Right lung (tissue), 5 donors: ENCODE measurements around the gene EPHX1. TPM values are rescaled to one million over a fixed set of nuclear protein-coding genes. Genes with fewer than 3 reads are reported as not detected.
"Not testable (repeated sequence)": the region's sequence is repeated elsewhere in the genome, so short reads cannot be mapped to it uniquely, and the experiment has no call there.

Experiments
- DNase-seq, 2 donors: peaks; one replicate each; pipeline ENCODE4 v3.0.0-alpha.2; 2013
- polyA plus RNA-seq, 5 donors: library from polyadenylated mRNA; unstranded; fragments of 120-200 nt; gene quantifications; one replicate each; pipeline versions ENCODE4 v1.2.1 to v1.2.3, GENCODE V29; 2013; ENCODE audit warnings: inconsistent platforms in 1 of 5, low replicate concordance in 1 of 5; ENCODE audit not compliant: insufficient read length in 5 of 5, insufficient read depth in 1 of 5

EPHX1 gene
- polyA plus RNA-seq, 5 donors: 78.9 to 139 (median 115) TPM

DNA sequence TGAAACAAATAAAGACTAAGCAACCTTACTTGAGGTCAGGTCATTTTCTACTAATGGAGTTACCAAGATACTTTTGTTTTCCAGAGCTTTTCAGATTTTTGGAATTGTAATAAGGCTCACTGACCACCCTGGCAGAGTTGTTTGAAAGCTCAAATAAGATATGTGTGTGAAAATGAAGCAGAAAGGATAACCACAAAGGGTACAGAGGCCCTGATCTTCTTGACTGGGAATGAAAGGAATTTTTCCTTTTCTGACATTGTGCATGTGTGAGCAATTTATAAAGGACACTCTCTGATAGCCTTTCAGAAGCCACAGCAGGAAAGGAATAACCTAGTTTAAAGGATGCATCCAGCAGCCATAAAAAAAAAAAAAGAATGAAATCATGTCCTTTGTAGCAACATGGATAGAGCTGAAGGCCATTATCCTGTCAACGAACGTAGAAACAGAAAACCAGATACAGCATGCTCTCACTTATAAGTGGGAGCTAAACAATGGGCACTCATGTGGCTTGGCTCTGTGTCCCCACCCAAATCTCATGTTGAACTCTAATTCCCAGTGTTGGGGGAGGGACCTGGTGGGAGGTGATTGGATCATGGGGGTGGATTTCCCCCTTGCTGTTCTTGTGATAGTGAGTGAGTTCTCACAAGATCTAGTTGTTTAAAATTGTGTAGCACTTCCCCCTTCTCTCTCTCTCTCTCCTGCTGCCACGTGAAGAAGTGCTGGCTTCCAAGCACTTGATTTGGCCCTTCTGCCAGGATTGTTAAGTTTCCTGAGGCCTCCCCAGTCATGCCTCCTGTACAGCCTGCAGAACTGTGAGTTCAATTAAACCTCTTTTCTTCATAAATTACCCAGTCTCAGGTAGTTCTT lies 35.4 kb upstream of the EPHX1 start:
- no peak for DNase-seq

DNA sequence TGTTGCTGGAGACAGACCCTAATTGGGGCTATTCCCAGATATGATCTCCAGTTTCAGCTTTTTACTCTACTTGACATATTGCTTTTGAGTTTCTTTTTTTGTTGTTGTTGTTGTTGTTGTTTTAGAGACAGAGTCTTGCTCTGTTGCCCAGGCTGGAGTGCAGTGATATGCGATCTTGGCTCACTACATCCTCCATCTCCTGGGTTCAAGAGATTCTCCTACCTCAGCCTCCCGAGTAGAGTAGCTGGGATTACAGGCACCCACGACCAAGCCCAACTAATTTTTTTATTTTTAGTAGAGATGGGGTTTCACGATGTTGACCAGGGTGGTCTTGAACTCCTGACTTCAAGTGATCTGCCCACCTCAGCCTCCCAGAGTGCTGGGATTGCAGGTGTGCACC lies 33.6 kb upstream of the EPHX1 start:
- DNase-seq: no peak

DNA sequence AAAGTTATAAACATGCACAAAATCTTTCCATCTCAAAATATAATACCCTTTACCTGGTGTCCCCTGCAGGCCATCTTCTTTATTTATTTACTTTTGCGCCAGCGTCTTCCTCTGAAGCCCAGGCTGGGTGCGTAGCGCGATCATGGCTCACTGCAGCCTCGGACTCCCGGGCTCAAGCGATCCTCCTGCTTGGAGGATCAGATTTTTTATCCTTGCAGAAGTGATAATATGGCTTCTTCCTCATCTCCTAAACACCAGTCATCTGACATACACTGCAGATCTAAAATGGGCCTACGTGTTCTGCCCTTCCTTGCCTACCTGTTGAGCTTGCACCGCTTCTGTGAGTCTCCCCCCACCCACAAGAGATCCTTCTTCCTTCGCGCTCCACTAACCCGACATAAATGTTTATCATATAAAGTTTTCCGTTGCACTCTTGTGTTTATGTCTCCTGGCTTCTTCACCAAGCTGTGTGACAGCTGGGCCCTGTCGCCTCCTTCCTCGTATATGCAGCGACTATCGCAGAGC lies 32.8 kb upstream of the EPHX1 start:
- no peak for DNase-seq

DNA sequence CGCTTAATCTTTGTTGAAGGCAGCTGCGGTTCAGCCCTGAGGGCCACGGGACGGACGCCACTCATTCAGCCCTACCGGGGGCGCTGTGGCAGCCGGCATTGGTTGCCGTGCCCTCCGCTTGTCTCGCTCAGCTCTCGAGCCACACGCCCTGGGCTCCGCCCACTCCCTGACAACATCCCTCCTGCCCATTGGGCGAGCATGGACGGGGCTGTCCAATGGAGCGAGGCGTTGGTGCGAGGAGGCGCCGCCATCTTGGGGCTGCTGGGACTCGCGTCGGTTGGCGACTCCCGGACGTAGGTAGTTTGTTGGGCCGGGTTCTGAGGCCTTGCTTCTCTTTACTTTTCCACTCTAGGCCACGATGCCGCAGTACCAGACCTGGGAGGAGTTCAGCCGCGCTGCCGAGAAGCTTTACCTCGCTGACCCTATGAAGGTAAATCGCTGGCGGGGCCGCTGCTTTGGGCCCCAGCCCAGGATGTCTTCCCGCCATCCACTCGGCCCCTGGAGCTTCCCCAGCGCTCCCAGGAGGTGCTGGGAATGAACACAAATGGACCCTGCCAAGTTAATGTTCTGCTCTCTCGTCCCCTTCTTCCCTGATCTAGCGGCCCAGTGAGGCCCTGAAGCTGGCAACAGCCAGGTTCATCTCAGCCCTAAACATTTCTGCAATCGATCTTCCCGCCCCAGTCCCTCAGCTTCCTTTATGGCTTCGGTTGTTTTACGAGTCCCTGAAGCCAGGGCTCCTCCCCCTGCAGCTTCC lies 32.2 kb upstream of the EPHX1 start, which contains the start of gene SRP9:
Gene SRP9, plus strand, starts transcription at position 244 of the 754 bp plus-strand sequence. Its CDS starts 115 bp downstream, at position 359.
- DNase-seq: peak; percentile 99

DNA sequence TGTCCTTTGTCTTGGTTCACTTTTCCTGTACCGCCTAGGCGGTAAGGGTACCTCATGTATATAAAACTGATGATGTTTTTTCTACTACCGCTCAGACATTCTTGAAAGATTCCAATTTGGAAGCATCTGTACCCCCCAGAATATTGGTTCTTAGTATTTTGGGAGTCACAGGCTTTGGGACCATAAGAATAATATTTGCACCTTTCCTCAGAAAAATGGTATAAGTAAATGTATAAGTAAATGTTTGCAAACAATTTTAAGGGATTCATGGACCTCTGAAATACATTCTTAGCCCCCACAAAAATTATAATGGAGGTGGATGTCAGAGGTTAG lies 31.6 kb upstream of the EPHX1 start:
- DNase-seq: no peak

DNA sequence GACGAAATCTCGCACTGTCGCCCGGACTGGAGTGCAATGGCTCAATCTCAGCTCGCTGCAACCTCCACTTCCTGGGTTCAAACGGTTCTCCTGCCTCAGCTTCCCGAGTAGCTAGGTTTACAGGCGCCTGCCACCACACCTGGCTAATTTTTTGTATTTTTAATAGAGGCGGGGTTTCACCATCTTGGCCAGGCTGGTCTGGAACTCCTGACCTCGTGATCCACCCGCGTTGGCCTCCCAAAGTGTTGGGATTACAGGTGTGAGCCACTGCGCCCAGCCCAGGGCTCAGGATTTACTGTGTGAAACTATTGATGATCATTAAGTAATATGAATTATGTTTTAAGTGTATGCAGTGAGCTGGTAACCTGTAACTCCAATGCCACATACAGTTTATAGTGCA lies 30.8 kb upstream of the EPHX1 start:
- not testable (repeated sequence) for DNase-seq

DNA sequence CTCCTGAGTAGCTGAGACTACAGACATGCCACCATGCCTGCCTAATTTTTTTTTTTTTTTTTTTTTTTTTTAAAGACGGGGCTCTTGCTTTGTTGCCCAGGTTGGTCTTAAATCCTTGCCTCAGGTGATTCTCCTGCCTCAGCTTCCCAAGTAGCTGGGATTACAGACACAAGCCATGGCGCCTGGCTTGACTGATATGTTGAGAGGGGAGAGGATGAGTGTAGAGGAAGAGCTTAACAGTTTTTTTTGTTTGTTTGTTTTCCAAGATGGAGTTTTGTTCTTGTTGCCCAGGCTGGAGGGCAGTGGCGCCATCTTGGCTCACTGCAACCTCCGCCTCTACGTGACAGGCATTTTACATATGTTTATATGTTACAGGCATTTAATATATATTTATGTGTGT lies 29.8 kb upstream of the EPHX1 start:
- DNase-seq: no peak

DNA sequence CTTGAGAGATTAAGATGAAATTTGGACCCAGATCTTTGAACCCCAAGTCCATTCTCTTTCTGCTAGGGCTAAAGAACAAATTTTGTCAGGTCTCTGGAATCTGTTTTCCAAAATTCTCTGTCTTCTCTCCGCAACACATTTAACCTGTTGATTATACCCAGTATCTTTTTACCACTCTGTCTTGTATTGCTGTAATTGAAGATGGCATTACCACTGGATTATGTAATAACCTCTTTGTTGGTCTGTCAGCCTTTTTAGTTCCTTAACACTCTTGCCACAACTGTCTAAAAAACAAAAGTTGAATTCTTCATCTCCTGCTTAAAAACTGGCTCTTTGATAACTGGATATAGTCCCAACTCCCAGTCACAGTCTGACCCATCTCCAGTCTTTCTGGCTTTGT lies 29.3 kb upstream of the EPHX1 start:
- DNase-seq: no peak

DNA sequence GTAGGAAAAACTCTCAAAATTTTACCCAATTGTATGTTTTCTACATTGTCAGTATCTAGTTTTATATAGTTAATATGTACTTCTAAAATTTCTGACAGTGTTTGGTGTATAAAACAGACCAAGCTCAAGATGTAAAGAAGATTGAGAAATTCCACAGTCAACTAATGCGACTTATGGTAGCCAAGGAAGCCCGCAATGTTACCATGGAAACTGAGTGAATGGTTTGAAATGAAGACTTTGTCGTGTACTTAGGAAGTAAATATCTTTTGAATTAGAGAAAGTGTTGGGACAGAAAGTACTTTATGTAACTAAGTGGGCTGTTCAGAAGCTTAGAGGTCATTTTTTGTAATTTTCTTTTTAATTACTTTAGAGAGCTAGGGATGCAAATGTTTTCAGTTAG lies 20.8 kb upstream of the EPHX1 start:
- not testable (repeated sequence) for DNase-seq

DNA sequence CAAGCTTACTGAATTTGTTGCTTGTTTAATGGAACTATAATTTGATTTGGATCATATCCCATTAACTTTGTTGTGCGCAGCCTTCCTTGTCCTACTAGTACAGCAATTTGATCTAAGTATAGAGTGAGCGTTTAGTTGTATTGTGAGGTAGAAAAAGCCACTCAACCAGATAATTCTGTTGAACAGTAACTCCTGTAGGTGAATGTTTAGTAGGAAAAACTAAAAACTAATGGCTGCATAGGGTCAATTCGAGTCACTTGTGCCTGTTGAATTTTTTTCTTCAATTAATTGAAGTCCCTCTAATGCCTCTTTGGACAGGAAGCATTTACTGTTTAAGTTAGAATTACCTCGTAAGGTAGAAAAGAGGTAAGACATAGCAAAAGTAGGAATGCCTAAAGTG lies 15.0 kb upstream of the EPHX1 start:
- DNase-seq: no peak

DNA sequence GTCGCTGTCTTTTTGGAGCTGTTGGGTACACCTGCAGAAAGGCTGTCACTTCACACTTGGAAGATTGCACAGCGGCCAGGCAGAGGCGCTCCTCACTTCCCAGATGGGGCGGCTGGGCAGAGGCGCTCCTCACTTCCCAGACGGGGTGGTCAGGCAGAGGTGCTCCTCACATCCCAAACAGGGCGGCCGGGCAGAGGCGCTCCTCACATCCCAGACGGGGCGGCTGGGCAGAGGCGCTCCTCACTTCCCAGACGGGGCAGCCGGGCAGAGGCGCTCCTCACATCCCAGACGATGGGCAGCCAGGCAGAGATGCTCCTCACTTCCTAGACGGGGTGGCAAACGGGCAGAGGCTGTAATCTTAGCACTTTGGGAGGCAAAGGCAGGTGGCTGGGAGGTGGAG lies 13.8 kb upstream of the EPHX1 start:
- not testable (repeated sequence) for DNase-seq

DNA sequence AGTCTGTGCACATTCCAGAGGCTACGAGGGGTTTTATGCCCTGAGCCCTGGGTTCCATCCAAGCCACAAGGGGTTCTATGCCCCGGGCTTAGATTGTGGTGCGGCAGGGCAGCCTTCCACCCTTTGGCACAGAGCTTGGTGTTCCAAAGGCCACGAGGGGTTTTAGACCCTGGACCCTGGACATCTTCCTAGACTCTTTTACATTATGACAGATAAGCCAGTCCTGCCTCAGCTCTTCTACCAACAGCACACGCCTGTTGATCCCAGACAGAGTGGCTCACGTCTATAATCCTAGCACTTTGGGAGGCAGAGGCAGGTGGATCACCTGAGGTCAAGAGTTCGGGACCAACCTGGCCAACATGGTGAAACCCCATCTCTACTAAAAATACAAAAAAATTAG lies 8.8 kb upstream of the EPHX1 start:
- not testable (repeated sequence) for DNase-seq

DNA sequence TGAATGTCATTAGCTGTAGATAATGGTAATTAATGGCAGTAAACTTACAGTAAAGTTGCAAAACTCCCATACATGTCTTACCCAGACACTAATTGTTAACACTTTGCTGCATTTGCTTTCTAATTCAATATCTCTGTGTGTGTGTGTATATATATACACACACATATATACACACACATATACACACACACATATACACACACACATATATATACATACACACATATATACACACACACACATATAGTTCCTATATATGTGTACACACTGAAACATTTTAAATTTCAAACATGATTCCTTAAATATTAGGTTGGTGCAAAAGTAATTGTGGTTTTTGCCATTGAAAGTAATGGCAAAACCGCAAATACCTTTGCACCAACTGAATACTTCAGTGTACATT lies 3.7 kb upstream of the EPHX1 start:
- no peak for DNase-seq

DNA sequence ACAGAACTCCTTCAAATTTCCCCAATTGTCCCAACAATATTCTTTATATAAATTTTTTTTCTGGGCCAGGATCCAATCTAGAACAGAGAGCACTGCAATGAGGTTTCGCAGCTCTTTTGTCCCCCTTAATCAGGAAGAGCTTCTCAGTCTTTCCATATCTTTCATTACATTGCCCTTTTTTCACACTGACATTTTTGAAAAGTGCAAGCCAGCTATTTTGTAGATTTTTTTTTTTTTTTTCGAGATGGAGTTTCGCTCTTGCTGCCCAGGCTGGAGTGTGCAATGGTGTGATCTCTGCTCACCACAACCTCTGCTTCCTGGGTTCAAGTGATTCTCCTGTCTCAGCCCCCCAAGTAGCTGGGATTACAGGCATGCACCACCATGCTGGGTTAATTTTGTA lies 3.2 kb upstream of the EPHX1 start:
- not testable (repeated sequence) for DNase-seq

DNA sequence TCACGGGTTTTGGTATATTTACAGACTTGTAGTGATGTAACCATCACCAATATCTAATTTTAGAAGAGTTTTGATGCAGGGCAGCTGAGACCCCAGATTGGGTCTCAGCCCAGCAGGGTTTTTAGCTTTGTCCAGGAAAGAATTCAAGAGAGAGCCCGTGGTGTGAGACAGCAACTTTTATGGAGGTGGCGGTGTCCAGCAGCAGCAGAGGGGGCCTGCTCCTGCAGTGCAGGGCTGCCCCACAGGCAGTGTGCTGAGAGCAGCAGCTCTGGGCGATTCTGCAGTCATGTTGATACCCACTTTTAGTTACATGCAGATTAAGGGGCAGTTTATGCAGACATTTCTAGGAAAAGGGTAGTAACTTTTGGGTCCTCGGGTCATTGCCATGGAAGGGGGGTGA lies 1.8 kb upstream of the EPHX1 start:
- DNase-seq: no peak

DNA sequence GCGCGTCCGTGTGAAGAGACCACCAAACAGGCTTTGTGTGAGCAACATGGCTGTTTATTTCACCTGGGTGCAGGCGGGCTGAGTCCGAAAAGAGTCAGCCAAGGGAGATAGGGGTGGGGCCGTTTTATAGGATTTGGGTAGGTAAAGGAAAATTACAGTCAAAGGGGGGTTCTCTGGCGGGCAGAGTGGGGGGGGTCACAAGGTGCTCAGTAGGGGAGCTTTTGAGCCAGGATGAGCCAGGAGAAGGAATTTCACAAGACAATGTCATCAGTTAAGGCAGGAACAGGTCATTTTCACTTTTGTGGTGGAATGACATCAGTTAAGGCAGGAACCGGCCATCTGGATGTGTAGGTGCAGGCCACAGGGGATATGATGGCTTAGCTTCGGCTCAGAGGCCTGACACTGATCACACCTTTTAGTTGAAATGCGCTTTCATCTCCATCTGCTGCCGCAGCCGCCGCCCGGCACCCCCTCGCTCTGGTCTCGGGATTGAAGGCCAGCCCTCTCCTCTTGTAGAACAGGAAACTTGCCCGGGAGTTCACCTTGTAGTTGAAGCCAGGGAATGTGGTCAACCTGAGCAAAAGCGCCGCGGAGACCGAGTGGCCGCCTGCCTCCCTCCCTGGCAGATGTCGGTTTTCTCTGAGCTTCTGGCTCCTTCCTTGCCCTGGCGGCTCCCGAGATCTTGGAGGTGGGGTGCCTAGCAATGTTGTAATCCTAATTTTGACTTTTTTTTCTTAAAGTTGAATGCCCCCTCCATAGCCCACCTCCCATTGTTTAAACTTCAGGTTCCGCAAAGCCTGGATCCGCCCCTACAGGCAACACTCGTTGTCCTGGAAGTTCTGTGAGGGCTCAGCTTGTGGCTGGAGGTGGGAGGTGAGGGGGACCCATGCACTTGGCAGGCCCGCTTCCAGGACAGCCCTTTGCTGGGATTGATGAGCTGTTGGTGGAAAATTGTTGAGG lies 935 bp downstream of the EPHX1 start:
- peak in 1 of 2 donors; percentile 33 for DNase-seq

DNA sequence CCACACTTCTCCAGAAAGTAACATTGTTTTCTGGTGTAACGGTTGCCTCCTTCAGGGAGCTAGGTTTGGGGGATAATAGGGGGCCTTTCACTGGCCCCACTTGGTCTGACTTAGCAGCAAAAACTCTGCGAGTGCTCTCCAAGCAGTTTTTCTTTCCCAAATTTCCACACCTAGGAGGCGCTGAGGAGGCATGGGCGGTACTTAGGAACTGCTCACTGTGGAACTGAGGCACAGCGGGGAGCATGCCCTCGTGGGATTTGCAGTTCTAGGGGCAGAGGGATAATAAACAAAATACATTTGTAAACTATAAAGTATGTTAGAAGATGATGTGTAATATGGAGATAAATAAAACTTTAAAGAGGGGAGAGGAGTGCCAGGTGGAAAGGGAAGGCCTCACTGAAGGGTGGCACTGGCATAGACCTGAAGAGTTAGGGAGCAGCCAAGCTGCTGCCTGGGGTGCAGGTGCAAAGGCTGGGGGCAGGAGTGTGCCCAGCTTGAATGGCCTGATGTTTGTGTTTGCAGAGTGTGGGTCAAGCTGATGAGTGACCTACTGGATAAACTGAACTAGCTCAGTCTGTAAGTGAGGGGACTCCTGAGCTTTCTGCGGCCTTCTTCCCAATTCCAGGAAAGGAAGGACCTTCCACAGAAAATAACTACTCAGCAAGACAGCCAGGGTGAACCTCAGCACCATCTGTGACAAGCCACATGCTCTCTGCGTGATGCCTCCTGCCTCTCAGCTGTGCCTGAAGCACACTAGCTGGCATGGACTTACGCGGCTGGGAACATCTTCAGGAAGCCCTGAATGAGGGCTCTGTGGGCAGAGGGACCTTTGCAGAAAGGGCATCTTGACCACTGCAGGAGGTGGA lies 1.9 kb downstream of the EPHX1 start:
- DNase-seq: no peak

DNA sequence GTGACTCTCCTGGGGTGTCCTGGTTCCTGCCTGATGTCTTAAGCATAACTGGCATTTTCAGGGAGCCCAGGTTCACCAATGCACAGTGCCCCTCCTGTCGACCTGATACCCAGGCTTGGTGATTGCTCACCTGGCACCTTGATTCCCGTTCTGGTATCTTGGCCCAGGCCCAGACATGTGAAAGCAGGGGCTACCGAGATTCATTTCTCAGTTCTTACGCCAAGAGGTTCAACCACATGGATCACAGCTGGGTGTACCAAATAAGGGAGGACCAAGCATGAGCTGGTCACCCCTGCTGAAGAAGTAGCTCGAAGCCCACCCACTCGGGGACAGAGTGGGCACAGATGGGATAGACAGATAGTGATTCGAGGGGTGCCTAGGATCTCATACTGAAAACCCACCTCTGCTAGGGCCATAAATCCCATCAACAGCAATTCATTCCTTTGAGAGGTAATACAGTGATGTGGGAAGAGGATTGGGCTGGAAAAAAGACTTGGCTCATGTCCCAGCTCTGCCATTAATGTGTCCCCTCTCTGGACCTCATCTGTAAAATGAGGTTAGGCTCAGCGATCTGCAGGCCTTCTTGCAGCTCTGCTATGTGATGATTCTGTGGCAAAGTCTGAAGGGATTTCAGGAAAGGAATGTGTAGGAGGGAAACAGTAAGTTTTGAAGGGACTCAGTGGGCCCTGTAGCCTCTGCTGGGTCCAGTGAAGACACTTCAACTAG lies 2.7 kb downstream of the EPHX1 start:
- no peak for DNase-seq

DNA sequence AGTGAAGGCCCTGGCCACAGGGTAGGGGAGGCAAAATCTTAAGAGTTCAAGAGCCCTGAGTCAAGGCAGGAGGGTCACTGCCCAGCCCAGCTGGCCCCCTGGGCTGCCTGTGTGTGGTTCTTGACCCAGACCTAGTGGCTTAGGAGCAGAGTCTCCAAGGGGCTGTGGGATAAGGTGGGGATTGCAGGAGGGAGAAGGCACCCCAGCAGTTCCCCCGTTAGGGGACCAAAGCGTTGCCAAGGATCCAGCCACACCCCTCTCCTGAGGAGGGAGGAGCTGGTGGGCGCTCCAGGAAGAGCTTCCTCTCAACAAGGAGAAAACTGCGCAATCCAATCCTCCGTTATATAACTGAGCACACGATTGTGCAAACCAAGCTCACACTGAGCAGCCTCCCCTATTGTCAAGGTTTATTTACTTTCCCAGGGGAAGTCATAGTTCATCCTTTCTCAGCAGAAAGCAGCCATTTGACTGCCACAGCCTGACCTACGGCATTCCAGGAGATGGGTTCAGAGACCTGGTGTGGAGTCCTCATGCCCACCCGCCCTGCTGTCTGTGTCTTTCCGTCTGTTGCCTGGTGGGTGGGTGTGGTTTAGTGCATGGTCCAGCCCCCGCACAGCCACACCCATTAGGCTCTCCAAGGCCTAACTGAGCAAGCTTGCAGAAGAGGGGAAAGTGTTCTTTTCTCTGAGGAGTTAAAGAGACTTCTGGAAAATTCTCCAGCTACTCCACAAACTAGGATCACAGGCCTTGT lies 3.5 kb downstream of the EPHX1 start:
- DNase-seq: peak; percentile 68 to 72
